Inflammatory macrophage treated with lipopolysaccharide for 1 hour (primary cell): ENCODE data around the gene OSBPL8.
"Not testable (repeated sequence)": the region's sequence is repeated elsewhere in the genome, so short reads cannot be mapped to it uniquely, and the experiment has no call there.

Source experiments
- DNase-seq, 2 donors: peaks; one replicate each; pipeline ENCODE4 v3.0.0-alpha.2; 2020 to 2022

The OSBPL8 gene

GRCh38 chr12:76346236-76346635 is 213.3 kb downstream of the OSBPL8 start:
- DNase-seq: peak in 1 of 2 donors; percentile 61

GRCh38 chr12:76345569-76345968 is 214.0 kb downstream of the OSBPL8 start:
- no peak for DNase-seq

GRCh38 chr12:76341436-76342030 is 218.0 kb downstream of the OSBPL8 start:
- no peak for DNase-seq

GRCh38 chr12:76340680-76341435 is 218.7 kb downstream of the OSBPL8 start:
- DNase-seq: peak; percentile 26 to 31

GRCh38 chr12:76337583-76337982 is 222.0 kb downstream of the OSBPL8 start:
- no peak for DNase-seq

GRCh38 chr12:76332606-76333005 is 227.0 kb downstream of the OSBPL8 start:
- no peak for DNase-seq

GRCh38 chr12:76329606-76330005 is 230.0 kb downstream of the OSBPL8 start:
- DNase-seq: no peak

- DNase-seq: no peak
Measured at GRCh38 chr12:76329159-76329558, 230.4 kb downstream of the OSBPL8 start.

- DNase-seq: not testable (repeated sequence)
Measured at GRCh38 chr12:76319595-76320319, 239.8 kb downstream of the OSBPL8 start.

- no peak for DNase-seq
Measured at GRCh38 chr12:76318773-76319594, 240.6 kb downstream of the OSBPL8 start.

- DNase-seq: no peak
Measured at GRCh38 chr12:76317976-76318375, 241.6 kb downstream of the OSBPL8 start.

GRCh38 chr12:76316468-76316867 is 243.1 kb downstream of the OSBPL8 start:
- DNase-seq: no peak

GRCh38 chr12:76313299-76313698 is 246.3 kb downstream of the OSBPL8 start:
- no peak for DNase-seq

GRCh38 chr12:76312315-76312714 is 247.3 kb downstream of the OSBPL8 start:
- peak; percentile 66 to 82 for DNase-seq

- DNase-seq: peak; percentile 44 to 80
Measured at GRCh38 chr12:76311796-76312195, 247.8 kb downstream of the OSBPL8 start.

GRCh38 chr12:76310110-76310509 is 249.5 kb downstream of the OSBPL8 start:
- DNase-seq: no peak

GRCh38 chr12:76308866-76309265 is 250.7 kb downstream of the OSBPL8 start:
- no peak for DNase-seq

- no peak for DNase-seq
Measured at GRCh38 chr12:76307083-76307482, 252.5 kb downstream of the OSBPL8 start.

- DNase-seq: no peak
Measured at GRCh38 chr12:76303989-76304460, 255.5 kb downstream of the OSBPL8 start.

- DNase-seq: no peak
Measured at GRCh38 chr12:76303365-76303764, 256.2 kb downstream of the OSBPL8 start.
